C4-2B (cell line): Measurements from ENCODE around the gene CNOT10.

Source experiments
- H3K27ac ChIP-seq: fragments of 450-650 bp; 2 replicates; pipeline ENCODE4 v1.5.1; 2017
- ZFX ChIP-seq: fragments of 450-650 bp; IDR thresholded peaks from 2 replicates; pipeline ENCODE4 v1.6.1; 2017
- TF ChIP-seq, protein P1 (sequence below): fragments of 450-650 bp; conservative IDR thresholded peaks from 2 replicates; pipeline ENCODE4 v1.5.1; 2017; ENCODE audit warnings: mild to moderate bottlenecking

Gene CNOT10

DNA sequence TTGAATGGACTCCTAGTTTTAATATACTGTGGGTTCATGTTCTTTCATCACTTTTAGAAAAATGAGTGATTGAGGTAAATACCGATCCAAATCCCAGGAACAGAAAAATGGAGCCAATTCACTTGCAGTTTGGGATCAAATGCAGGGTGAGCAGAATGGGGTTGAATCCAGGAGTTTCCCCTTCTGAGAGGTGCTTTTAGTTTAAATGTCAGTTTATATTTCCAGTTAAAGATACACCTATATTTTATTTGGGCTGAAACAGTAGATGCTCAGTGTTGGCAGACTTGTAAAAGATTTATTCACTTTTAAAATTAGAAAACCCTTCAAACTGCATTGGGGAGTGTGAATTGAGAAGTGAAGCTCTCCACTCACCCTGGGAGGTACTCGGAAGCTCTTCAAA, 135.4 kb downstream of the CNOT10 start:
- no peak overlapping the region for H3K27ac ChIP-seq
- no peak for TF ChIP-seq ZFX
- TF ChIP-seq, protein P1, sequence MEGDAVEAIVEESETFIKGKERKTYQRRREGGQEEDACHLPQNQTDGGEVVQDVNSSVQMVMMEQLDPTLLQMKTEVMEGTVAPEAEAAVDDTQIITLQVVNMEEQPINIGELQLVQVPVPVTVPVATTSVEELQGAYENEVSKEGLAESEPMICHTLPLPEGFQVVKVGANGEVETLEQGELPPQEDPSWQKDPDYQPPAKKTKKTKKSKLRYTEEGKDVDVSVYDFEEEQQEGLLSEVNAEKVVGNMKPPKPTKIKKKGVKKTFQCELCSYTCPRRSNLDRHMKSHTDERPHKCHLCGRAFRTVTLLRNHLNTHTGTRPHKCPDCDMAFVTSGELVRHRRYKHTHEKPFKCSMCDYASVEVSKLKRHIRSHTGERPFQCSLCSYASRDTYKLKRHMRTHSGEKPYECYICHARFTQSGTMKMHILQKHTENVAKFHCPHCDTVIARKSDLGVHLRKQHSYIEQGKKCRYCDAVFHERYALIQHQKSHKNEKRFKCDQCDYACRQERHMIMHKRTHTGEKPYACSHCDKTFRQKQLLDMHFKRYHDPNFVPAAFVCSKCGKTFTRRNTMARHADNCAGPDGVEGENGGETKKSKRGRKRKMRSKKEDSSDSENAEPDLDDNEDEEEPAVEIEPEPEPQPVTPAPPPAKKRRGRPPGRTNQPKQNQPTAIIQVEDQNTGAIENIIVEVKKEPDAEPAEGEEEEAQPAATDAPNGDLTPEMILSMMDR: no peak

DNA sequence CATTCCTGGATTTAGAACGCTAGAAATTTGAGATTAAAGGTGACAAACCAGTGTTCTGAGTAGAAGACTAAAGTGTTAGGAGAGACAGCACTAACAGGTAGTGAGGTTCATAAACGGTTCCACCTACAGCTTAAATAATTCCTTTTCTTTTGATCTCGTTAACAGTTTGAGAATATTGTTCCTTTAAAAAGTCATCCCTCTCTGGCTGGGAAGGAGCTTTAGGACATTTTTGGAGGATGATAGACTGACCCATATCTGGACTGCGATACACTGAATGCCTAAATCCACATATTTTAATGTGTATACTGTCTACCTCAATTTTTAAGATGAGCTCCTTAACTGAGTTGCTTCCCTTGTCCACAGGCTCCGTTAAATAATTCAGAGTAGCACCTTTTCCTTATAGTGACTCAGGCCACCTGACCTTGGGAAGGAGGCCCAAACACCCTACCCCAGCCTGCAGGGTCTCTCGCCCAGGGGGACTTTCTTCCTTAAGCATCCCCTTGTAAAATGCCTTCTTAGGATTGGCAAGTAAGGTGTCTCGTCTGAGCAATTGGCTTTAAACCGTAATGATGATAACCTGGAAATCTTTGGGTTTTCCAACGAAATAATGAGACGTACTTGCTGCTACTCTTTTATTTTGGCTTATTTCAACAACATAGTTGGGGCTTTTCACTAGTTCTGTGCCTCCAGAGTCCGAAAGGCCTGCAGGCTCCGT, 136.1 kb downstream of the CNOT10 start:
- H3K27ac ChIP-seq: no peak overlapping the region

DNA sequence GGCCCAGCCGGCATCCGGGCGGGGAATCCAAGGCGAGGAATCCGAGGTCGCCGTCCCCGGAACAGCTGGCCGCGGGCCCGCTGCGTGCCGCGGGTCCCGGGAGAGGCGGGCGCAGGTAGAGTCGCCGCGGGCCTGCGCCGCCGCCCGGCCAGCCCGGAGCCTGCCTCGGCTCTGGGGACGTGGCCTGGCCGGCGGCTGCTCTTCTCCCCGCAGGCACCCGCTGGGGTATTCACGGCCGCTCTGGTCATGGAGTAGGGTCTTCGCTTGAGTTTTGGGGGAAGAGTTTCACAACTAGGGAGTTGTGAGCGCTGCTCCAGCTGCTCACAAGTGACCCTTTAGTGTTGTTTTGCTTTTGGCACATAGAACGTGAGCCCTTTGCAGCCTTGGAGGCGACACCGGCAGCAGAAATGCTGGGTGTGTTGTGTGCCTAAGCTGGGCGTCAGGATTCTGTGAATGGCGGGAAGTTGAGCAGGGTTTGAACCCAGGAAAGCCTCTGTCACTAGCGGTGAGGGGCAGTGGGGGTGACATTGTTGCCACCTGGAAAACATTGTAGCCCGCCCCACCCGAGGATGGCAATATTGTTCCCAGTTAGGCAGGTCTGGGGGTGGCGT, 136.8 kb downstream of the CNOT10 start:
- no peak overlapping the region for H3K27ac ChIP-seq
- no peak for TF ChIP-seq ZFX
- TF ChIP-seq, protein P1: no peak

More for the DNA sequence above, 136.1 kb downstream of the CNOT10 start:
- TF ChIP-seq, protein P1: no peak
- no peak for TF ChIP-seq ZFX

DNA sequence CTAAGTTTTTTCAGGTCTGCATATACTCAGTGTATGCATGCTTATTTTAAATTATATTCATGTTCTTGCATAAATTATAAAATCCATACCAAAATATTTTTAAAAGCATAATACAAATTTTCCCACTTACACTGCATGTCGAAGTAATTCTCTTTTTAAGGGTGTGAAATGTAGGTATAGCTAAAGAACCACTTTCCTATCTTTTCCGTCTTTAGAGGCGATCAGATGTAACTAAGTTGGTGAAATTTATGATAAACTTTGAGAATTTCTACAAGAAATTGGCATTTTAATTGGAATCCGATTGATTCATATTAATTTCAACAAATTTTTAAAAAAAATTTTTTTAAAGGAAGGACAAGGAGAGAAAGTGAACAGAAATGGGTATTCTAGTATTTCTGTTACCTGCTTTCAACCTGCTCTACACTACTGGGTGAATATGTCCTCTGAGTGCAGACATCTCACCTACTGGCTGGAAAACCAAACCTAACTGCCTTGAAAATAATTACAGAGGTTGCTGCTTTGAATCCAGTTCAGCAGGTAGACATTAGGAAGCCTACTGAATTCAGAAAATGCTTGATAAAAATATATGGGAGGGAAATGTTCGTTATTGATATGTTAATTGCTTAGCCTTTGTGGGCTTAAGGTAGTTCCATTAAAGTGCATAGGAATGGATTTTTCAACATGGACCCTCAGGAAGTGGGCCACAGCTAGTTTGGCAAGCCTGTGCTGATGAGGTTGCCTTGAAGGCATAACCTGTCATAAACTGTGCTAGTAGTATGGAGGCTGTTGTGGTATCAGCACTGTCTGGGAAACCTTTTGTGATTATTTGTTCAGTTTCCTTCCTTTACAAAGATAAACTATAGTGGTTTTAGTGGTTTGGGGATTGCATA, 137.9 kb downstream of the CNOT10 start:
- no peak overlapping the region for H3K27ac ChIP-seq
- no peak for TF ChIP-seq ZFX
- TF ChIP-seq, protein P1: no peak
